Measurements from ENCODE around the gene MMS22L.

MMS22L gene

DNA sequence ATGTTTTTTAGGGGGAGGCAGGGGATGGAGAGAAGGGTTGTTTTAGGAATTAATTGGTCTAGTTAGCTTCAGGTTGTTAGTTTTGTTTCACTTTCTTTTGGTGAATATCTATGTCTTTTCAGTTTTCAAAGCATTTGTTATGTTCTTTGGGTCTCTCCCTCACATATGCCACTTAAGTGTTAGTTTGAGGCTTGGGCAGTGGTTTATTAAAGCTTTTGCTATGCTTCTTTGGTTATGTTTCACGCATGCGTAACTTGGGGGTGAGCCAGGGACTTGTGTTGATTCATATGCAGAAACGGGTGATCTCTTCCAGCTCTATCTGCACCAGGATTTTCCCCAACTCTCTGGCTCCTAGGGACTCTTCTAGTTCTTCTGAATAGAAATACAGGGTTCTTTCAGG lies 11.4 kb upstream of the MMS22L start:
- Histone ChIP-seq H3K79me2 (ENCODE audit: insufficient read depth, low read length) (no peaks in the 10 kb centered on the region), H3K36me3 (ENCODE audit: insufficient read depth, low read length) (no peaks in the 10 kb centered on the region), H2AFZ (ENCODE audit: low read length) (no peak overlapping the region), H3F3A (ENCODE audit: low read depth) (no peaks in the 10 kb centered on the region), H3K4me1 (ENCODE audit: insufficient read depth, low read length, poor library complexity, severe bottlenecking) (no peaks in the 10 kb centered on the region), H4K20me1 (ENCODE audit: insufficient read depth, low read length, poor library complexity, severe bottlenecking) (no peaks in the 10 kb centered on the region), H3K9me3 (ENCODE audit: insufficient read depth, low read depth, low read length) (no peaks in the 10 kb centered on the region), H3K9ac (ENCODE audit: low read depth, low read length, poor library complexity, severe bottlenecking) (no peak overlapping the region), H3K27me3 (ENCODE audit: insufficient read depth, low read length, poor library complexity, severe bottlenecking) (no peaks in the 10 kb centered on the region), H3K9me2 (replicated peaks; ENCODE audit: low read depth, low read length) (0 out of 2 replicates have a peak, but pooled peaks cover 3% of the 10 kb centered on the region), H3K4me2 (ENCODE audit: low read depth, low read length, poor library complexity, severe bottlenecking) (no peak overlapping the region), H3K4me3 (ENCODE audit: low read length, poor library complexity, severe bottlenecking) (no peak overlapping the region)
- TF ChIP-seq EZH2phosphoT487 (IDR thresholded peaks at IDR 0.05; ENCODE audit: borderline replicate concordance) = no peak
- TF ChIP-seq, protein P1, sequence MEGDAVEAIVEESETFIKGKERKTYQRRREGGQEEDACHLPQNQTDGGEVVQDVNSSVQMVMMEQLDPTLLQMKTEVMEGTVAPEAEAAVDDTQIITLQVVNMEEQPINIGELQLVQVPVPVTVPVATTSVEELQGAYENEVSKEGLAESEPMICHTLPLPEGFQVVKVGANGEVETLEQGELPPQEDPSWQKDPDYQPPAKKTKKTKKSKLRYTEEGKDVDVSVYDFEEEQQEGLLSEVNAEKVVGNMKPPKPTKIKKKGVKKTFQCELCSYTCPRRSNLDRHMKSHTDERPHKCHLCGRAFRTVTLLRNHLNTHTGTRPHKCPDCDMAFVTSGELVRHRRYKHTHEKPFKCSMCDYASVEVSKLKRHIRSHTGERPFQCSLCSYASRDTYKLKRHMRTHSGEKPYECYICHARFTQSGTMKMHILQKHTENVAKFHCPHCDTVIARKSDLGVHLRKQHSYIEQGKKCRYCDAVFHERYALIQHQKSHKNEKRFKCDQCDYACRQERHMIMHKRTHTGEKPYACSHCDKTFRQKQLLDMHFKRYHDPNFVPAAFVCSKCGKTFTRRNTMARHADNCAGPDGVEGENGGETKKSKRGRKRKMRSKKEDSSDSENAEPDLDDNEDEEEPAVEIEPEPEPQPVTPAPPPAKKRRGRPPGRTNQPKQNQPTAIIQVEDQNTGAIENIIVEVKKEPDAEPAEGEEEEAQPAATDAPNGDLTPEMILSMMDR (conservative IDR thresholded peaks at IDR 0.05; ENCODE audit: low read length) = no peak

DNA sequence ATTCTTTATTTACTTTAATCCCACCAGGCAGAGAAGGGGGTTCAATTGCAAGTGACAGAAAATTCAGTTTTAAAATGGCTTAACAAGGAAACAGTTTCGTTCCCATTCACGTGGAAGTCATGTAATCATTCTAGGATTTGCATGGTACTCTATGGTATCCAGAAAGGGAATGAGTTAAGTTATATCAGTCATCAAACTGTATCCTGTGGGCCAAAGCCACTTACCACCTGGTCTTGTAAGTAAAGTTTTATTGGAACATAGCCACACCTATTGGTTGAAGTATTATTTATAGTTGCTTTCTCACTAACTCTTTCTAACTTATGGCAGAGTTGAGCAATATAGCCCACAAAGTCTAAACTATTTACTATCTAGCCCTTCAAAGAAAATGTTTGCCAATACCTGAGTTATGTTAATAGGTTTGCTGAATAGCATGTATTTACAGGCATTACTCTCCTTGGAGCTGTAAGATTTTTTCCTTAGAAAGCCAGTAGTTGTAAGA lies 10.2 kb upstream of the MMS22L start:
- TF ChIP-seq, protein P1 (conservative IDR thresholded peaks at IDR 0.05; ENCODE audit: low read length) = no peak
- TF ChIP-seq EZH2phosphoT487 (IDR thresholded peaks at IDR 0.05; ENCODE audit: borderline replicate concordance) = no peak
- no peaks in the 10 kb centered on the region for H3K9me3 ChIP-seq (ENCODE audit: insufficient read depth, low read depth, low read length)

DNA sequence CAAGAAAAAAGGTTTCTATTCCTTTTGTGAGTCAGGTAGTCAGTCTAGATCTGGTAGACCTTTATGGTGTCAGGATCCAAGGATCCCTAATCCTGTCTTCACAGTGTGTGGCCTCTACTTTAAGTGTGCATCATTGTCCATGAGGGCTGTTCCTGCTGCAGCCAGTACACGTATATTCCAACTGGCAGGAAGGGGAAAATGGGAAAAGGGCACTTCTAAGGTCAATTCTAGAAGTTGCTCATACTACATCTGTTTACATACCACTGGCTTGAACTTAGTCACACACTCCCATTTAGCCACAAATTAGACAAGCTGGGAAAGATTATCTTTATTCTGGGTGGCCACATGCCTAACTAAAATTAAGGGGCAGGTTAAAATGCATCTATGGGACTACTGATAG lies 9.7 kb upstream of the MMS22L start:
- TF ChIP-seq, protein P1 (conservative IDR thresholded peaks at IDR 0.05; ENCODE audit: low read length) = no peak
- TF ChIP-seq EZH2phosphoT487 (IDR thresholded peaks at IDR 0.05; ENCODE audit: borderline replicate concordance) = no peak
- no peaks in the 10 kb centered on the region for H4K20me1 ChIP-seq (ENCODE audit: insufficient read depth, low read length, poor library complexity, severe bottlenecking)
- no peaks in the 10 kb centered on the region for H3F3A ChIP-seq (ENCODE audit: low read depth)
- H3K4me2 ChIP-seq (ENCODE audit: low read depth, low read length, poor library complexity, severe bottlenecking) = no peak overlapping the region
- H3K27me3 ChIP-seq (ENCODE audit: insufficient read depth, low read length, poor library complexity, severe bottlenecking) = no peaks in the 10 kb centered on the region
- H3K9ac ChIP-seq (ENCODE audit: low read depth, low read length, poor library complexity, severe bottlenecking) = no peak overlapping the region
- no peaks in the 10 kb centered on the region for H3K9me3 ChIP-seq (ENCODE audit: insufficient read depth, low read depth, low read length)
- H3K36me3 ChIP-seq (ENCODE audit: insufficient read depth, low read length) = no peaks in the 10 kb centered on the region
- H3K9me2 ChIP-seq (replicated peaks; ENCODE audit: low read depth, low read length) = no peaks in the 10 kb centered on the region
- no peak overlapping the region for H3K4me3 ChIP-seq (ENCODE audit: low read length, poor library complexity, severe bottlenecking)
- H3K4me1 ChIP-seq (ENCODE audit: insufficient read depth, low read length, poor library complexity, severe bottlenecking) = no peaks in the 10 kb centered on the region
- H3K79me2 ChIP-seq (ENCODE audit: insufficient read depth, low read length) = no peaks in the 10 kb centered on the region
- H2AFZ ChIP-seq (ENCODE audit: low read length) = no peak overlapping the region

More for the DNA sequence above, 10.2 kb upstream of the MMS22L start:
- no peaks in the 10 kb centered on the region for H3F3A ChIP-seq (ENCODE audit: low read depth)
- no peak overlapping the region for H3K4me3 ChIP-seq (ENCODE audit: low read length, poor library complexity, severe bottlenecking)
- no peaks in the 10 kb centered on the region for H3K27me3 ChIP-seq (ENCODE audit: insufficient read depth, low read length, poor library complexity, severe bottlenecking)
- no peaks in the 10 kb centered on the region for H3K9me2 ChIP-seq (replicated peaks; ENCODE audit: low read depth, low read length)
- no peaks in the 10 kb centered on the region for H3K79me2 ChIP-seq (ENCODE audit: insufficient read depth, low read length)
- H4K20me1 ChIP-seq (ENCODE audit: insufficient read depth, low read length, poor library complexity, severe bottlenecking) = no peaks in the 10 kb centered on the region
- no peaks in the 10 kb centered on the region for H3K4me1 ChIP-seq (ENCODE audit: insufficient read depth, low read length, poor library complexity, severe bottlenecking)
- H3K36me3 ChIP-seq (ENCODE audit: insufficient read depth, low read length) = no peaks in the 10 kb centered on the region
- no peak overlapping the region for H3K9ac ChIP-seq (ENCODE audit: low read depth, low read length, poor library complexity, severe bottlenecking)
- no peak overlapping the region for H3K4me2 ChIP-seq (ENCODE audit: low read depth, low read length, poor library complexity, severe bottlenecking)
- H2AFZ ChIP-seq (ENCODE audit: low read length) = no peak overlapping the region
